HG03060 (cell line): ENCODE measurements around the gene ZBTB8A.
"Not testable (repeated sequence)": the region's sequence is repeated elsewhere in the genome, so short reads cannot be mapped to it uniquely, and the experiment has no call there.

Experiments used
- ATAC-seq: cut with Tn5 transposase; IDR thresholded peaks from one replicate; pipeline ENCODE4 v1.9.1; 2021; ENCODE audit warnings: low read depth, moderate number of reproducible peaks; ENCODE audit not compliant: unreplicated experiment

The ZBTB8A gene

DNA sequence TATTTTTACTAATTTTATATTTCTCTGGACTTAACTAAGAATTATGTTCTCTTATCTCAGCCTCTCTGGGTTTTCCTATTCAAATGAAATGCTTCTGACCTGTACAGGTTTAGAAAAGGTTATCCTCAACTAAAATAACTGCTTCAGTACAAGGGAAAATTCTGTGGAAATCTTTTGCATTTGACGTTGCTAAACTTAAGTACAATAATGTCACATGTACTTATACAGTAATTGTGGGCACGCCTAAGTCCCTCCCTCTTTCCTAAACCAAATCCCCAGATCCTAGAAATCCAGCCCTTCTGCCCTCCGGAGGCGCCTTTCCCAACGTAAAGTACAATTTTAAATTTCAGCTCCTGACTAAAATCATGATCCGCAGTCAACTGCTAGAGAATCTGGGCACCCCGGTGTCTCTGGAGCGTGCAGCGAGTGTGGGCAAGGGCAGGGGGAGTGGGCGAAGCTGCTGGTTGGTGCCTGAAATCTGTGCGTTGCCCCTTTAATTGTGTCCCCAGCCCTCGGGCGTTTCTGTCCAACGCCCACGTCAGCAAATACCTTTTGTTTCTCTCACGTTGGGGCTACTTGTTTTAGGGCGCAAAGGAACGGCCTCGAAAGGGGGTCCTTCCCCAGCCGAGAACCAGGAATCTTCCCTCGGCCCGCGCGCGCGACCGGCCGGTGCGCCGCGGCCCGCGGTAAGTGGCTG lies at the start of gene ZBTB8A:
Gene ZBTB8A, plus strand, starts transcription at position 541 of the 697 bp plus-strand sequence. CDS start 53,505 bp downstream, outside the sequence.
- ATAC-seq = no peak

- ATAC-seq = no peak
Observed at GRCh38 chr1:32489774-32490454, 49.3 kb upstream of the ZBTB8A start.

- no peak for ATAC-seq
Observed at GRCh38 chr1:32491386-32491785, 47.8 kb upstream of the ZBTB8A start.

DNA sequence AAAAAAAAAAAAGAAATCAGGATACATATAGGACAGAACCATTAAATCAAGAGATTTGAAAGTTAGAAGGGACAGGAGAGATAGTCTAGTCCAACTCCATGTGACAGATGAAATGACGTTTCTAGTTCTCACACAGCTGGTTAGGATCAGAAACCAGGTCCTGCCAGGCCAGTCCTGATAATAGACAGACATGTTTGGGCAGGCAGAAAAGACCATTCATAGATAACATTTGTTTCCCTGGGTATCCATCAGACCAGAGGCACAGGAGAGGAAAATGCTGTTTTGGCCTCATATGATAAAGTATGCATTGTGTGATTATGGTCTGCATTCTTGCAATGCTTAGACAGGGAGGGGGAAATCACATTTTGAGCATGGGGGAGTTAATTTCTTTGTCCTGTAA lies 45.0 kb upstream of the ZBTB8A start:
- no peak for ATAC-seq

- ATAC-seq = no peak
Observed at GRCh38 chr1:32494711-32495337, 44.4 kb upstream of the ZBTB8A start.

DNA sequence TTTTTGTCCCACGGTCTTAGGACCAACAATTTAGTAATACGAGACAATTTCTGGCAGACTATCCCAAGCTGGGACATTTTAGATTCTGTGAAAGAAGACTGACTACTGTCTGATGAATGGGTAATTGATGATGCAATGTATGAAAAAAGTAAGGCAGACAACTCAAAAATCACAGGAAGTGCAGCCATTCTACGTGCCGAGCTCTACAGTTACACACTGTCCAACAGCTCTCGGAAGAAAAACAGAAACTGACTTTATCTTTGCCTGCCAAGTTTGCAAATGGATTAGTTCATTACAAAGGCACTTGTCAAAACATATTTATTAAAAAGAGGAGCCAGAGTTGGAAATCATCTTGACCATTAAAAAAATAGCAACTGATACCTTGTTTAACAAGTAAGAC lies 43.1 kb upstream of the ZBTB8A start:
- ATAC-seq = no peak

DNA sequence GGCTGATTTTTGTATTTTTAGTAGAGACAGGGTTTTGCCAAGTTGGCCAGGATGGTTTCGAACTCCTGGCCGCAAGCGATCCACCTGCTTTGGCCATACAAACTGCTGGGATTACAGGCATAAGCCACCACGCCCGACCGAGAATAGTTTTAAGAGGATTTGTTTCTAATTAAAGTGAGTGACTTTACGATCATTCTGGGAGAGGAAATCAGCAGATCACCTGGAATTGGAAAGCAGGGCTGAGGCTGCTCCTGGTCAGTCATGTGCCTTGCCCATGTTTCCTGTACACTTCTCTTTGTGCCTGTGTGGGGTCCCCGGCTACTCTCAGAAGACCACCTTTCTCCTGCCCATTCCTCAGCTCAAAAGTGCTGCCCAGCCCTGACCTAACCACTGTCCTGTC lies 40.5 kb upstream of the ZBTB8A start:
- ATAC-seq = no peak

GRCh38 chr1:32500387-32501209 lies 38.6 kb upstream of the ZBTB8A start:
- no peak for ATAC-seq

DNA sequence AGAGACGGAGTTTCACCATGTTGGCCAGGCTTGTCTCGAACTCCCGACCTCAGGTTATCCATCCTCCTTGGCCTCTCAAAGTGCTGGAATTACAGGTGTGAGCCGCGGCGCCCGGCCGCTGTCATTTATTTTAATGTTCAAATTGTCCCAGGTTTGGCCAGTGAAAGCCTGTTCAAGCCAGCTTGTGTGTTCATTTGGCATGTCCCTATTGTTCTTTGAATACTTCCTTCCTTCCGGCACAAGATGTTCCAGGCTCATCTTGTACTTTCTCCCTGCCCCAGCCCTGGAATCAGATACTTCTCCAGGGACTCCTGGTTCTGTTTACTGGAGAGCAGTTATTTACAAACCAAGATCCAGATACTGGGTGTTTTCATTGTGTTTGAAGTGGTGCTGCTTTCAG lies 37.4 kb upstream of the ZBTB8A start:
- ATAC-seq = no peak

DNA sequence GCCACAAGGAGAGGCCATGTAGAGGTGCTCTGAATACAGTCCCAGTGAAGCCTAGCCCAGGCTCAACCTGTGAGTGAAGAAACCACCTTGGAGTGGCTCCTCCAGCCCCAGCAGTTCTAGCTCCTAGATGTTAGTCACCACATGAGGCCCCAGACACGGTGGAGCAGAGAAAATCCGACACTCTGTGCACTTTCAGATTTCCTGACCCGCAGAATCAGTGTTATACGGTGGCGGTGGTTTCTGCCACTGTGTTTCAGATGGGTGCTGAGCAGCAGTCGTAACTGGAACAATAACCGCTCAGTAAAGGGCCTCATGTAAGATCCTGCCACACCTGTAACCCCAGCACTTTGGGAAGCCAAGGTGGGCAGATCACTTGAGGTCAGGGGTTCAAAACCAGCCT lies 36.1 kb upstream of the ZBTB8A start:
- no peak for ATAC-seq

- ATAC-seq = no peak
Observed at GRCh38 chr1:32507021-32507420, 32.2 kb upstream of the ZBTB8A start.

- ATAC-seq = no peak
Observed at GRCh38 chr1:32508761-32509160, 30.5 kb upstream of the ZBTB8A start.

GRCh38 chr1:32509939-32510338 lies 29.3 kb upstream of the ZBTB8A start:
- ATAC-seq = no peak

DNA sequence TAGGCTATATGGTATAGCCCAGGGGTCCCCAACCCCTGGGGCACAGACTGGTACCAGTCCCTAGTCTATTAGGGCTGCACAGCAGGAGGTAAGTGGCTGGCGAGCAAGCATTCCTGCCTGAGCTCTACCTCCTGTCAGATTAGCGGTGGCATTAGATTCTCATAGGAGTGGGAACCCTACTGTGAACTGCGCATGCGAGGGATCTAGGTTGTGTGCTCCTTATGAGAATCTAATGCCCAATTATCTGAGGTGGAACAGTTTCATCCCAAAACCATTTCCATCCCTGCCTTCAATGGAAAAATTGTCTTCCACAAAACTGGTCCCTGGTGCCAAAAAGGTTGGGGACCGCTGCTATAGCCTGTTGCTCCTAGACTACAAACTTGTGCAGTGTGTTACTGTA lies 22.8 kb upstream of the ZBTB8A start:
- no peak for ATAC-seq

GRCh38 chr1:32518976-32519375 lies 20.3 kb upstream of the ZBTB8A start:
- ATAC-seq = no peak

- no peak for ATAC-seq
Observed at GRCh38 chr1:32521165-32521564, 18.1 kb upstream of the ZBTB8A start.

DNA sequence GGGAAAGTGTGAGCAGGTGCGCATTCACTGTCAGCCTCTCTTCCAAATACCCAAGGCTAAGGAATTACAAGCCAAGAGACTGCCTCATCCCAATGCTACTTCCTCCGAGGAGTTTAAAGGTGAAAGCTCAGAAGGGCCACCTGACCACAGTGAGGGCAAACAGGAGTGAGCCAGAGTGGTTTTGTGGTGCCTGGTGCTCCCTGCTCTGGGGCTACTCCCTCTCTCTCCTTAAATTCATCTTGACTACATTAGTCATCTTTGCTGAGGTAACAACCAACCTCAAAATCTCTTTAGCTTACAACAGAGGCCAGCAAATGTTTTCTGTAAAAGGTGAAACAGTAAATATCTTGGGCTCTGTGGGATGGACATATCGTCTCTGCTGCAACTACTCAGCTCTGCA lies 14.2 kb upstream of the ZBTB8A start:
- ATAC-seq = no peak

DNA sequence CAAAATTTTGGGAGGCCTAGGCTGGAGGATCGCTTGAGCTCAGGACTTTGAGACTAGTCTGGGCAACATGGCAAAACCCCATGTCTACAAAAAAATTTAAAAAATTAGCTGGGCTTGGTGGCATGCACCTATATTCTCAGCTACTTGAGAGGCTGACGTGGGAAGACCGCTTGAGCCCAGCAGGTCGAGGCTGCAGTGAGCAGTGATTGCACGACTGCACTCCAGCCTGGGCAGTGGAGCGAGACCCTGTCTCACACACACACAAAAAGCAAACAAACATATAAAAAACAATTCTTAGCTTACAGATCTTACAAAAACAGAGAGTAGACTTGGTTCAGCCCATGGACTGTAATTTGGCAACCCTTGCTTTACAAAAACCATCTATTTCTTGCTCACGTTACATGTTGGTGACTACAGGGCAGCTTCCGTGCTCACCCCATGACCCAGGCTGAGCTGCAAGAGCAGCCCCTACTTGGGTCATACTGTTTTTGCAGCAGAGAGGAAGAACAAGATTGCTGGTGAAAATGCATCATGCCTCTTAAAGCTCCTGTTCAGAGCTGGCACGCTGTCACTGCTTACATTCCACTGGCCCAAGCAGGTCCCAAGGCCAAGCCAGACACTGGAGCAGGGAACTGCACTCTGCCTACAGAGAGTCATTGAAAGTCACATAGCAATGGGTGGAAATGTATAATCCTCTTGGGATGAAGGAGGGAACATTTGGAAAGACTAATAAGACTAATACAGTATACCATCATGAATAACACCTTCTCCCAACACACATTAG lies 13.4 kb upstream of the ZBTB8A start:
- ATAC-seq = no peak

DNA sequence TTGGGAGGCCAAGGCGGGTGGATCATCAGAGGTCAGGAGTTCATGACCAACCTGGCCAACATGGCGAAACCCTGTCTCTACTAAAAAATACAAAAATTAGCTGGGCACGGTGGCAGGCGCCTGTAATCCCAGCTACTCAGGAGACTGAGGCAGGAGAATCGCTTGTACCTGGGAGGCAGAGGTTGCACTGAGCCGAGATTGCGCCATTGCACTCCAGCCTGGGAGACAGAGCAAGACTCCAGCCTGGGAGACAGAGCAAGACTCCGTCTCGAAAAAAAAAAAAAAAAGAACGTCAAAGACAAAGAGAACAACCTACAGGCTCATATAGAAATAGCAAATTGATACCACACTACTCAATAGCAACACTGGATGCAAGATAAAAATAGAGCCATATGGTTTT lies 10.7 kb upstream of the ZBTB8A start:
- ATAC-seq = not testable (repeated sequence)

GRCh38 chr1:32533792-32534327 lies 5.4 kb upstream of the ZBTB8A start:
- ATAC-seq = no peak
